Uterus (tissue), 4 donors: ENCODE data around the gene DENND2A. TPM values are rescaled to one million over a fixed set of nuclear protein-coding genes. Genes with fewer than 3 reads are reported as not detected.

Source experiments
- DNase-seq, 2 donors: peaks; one replicate each; pipeline ENCODE4 v3.0.0-alpha.2; 2019 to 2020
- H3K27ac ChIP-seq, 2 donors: fragments of 200-600 bp; sonication (generic); 1 replicate in 1 of 2; 2 replicates in 1 of 2; pipeline ENCODE4 v1.5.1; 2016 to 2018
- H3K27me3 ChIP-seq, 2 donors: fragments of 200-600 bp; sonication (generic); one replicate each; pipeline ENCODE4 v1.5.1; 2018 to 2019; ENCODE audit warnings: control low read depth in 1 of 2
- H3K36me3 ChIP-seq, 2 donors: fragments of 200-600 bp; sonication (generic); one replicate each; pipeline ENCODE4 v1.5.1; 2019; ENCODE audit warnings: control low read depth in 1 of 2
- H3K4me1 ChIP-seq, 2 donors: fragments of 200-600 bp; sonication (generic); one replicate each; pipeline ENCODE4 v1.5.1; 2018 to 2019; ENCODE audit warnings: control low read depth in 1 of 2
- H3K4me3 ChIP-seq, 2 donors: fragments of 200-600 bp; sonication (generic); 1 replicate in 1 of 2; 2 replicates in 1 of 2; pipeline ENCODE4 v1.5.1; 2018 to 2019; ENCODE audit warnings: mild to moderate bottlenecking in 1 of 2
- H3K9me3 ChIP-seq, 2 donors: fragments of 200-600 bp; sonication (generic); one replicate each; pipeline ENCODE4 v1.5.1; 2019; ENCODE audit warnings: control low read depth in 1 of 2
- POLR2A ChIP-seq, 2 donors: fragments of 450-650 bp; IDR thresholded peaks; one replicate each; pipeline ENCODE4 v1.6.1; 2016; ENCODE audit warnings: antibody characterized with exemption in 2 of 2, mild to moderate bottlenecking in 1 of 2, moderate library complexity in 1 of 2
- intact Hi-C: fragments of 100-400 bp; cut with DNase I; formaldehyde crosslinking; loops from one replicate; pipeline ENCODE4 v1.15.1; 2023; ENCODE audit warnings: low total_unique reads
- total RNA-seq, 4 donors: library from RNA; depleted of rRNA in 3 of 4; stranded (reverse); fragments of >200 nt in 3 of 4; gene quantifications; one replicate each; pipeline versions ENCODE4 v1.1.0 to v1.2.4, GENCODE V29; 2014 to 2023
- TF ChIP-seq, protein P1 (sequence below), 4 experiments: fragments of 200-600 bp in 2 of 4; fragments of 450-650 bp in 2 of 4; sonication (generic) in 2 of 4; IDR thresholded peaks; one replicate each; pipeline ENCODE4 v1.5.1; 2016 to 2019; ENCODE audit warnings: antibody characterized with exemption in 4 of 4, mild to moderate bottlenecking in 2 of 4, moderate library complexity in 1 of 4
- donor health status: DM: yes; HTN: yes; CAD: no.

Gene DENND2A
- total RNA-seq, 4 donors from 2014 or later, result 9.1 to 84.8 (median 35.5) TPM

- intact Hi-C loops, result no loop called here
- no peak for DNase-seq
- H3K9me3 ChIP-seq, result no peaks in the 10 kb centered on the region
- TF ChIP-seq, protein P1, sequence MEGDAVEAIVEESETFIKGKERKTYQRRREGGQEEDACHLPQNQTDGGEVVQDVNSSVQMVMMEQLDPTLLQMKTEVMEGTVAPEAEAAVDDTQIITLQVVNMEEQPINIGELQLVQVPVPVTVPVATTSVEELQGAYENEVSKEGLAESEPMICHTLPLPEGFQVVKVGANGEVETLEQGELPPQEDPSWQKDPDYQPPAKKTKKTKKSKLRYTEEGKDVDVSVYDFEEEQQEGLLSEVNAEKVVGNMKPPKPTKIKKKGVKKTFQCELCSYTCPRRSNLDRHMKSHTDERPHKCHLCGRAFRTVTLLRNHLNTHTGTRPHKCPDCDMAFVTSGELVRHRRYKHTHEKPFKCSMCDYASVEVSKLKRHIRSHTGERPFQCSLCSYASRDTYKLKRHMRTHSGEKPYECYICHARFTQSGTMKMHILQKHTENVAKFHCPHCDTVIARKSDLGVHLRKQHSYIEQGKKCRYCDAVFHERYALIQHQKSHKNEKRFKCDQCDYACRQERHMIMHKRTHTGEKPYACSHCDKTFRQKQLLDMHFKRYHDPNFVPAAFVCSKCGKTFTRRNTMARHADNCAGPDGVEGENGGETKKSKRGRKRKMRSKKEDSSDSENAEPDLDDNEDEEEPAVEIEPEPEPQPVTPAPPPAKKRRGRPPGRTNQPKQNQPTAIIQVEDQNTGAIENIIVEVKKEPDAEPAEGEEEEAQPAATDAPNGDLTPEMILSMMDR (IDR thresholded peaks at IDR 0.05), result no peak
- no peak for TF ChIP-seq POLR2A (IDR thresholded peaks at IDR 0.05)
- no peaks in the 10 kb centered on the region for H3K4me1 ChIP-seq
- H3K27ac ChIP-seq, result no peak overlapping the region
- H3K4me3 ChIP-seq, result no peak overlapping the region
- no peaks in the 10 kb centered on the region for H3K27me3 ChIP-seq
- H3K36me3 ChIP-seq, result no peaks in the 10 kb centered on the region
Measured at GRCh38 chr7:140675726-140676125, 35.1 kb upstream of the DENND2A start.

GRCh38 chr7:140674899-140675701 is 34.5 kb upstream of the DENND2A start:
- TF ChIP-seq, protein P1 (IDR thresholded peaks at IDR 0.05), result peak in 3 of 4 experiments; percentile 15 to 23 (median 21)
- TF ChIP-seq POLR2A (IDR thresholded peaks at IDR 0.05), result no peak
- Histone ChIP-seq H3K27me3 (no peaks in the 10 kb centered on the region), H3K27ac (no peak overlapping the region), H3K9me3 (no peaks in the 10 kb centered on the region), H3K36me3 (no peaks in the 10 kb centered on the region), H3K4me3 (no peak overlapping the region), H3K4me1 (no peaks in the 10 kb centered on the region)
- DNase-seq, result no peak
- intact Hi-C loops, result no loop called here

DNA sequence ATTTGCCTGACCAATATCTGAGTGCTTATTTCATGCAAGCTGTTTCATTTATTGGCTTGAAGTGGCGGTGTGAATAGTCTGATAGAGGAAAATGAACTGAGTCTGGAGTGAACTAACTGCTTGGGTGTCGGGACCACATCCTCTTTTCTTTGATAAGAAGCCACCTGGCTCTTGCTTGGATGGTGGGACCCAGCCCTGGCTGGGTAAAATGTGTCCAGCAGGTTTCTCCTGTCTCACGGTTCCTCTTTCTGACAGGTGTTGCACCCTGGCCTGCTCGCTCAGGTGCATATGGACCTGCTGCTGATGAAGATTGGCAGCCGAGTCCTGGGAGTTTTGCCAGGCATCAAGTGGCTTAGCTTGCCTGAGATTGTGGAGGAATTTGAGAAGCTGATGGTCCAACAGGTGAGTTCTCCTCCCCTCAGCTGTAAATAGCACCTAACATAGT is 33.8 kb upstream of the DENND2A start:
- Histone ChIP-seq H3K27ac (peak overlapping the region; percentile 79 to 88), H3K4me3 (peak overlapping the region in 1 of 2 donors; percentile 74), H3K36me3 (no peaks in the 10 kb centered on the region), H3K9me3 (no peaks in the 10 kb centered on the region), H3K4me1 (no peaks in the 10 kb centered on the region), H3K27me3 (no peaks in the 10 kb centered on the region)
- DNase-seq, result no peak
- intact Hi-C loops, result no loop called here
- no peak for TF ChIP-seq POLR2A (IDR thresholded peaks at IDR 0.05)
- TF ChIP-seq, protein P1 (IDR thresholded peaks at IDR 0.05), result no peak

DNA sequence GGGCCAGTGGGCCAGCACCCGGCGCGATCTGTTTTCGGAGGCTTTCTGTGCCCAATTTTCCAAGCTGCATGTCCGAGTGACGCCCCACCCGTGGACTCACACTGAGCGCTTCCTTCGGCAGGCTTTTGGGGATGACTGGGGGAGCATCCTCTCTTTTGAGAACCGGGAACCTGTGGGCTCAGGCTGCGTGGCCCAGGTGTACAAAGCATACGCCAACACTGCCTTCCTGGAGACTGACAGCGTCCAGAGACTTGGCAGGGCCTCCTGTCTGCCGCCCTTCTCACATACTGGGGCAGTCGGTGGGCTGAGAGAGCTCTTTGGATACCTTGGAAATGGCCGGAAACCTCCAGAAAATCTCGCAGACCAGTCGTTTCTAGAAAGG is 33.2 kb upstream of the DENND2A start:
- Histone ChIP-seq H3K4me1 (no peaks in the 10 kb centered on the region), H3K27ac (peak overlapping the region; percentile 79 to 88), H3K9me3 (no peaks in the 10 kb centered on the region), H3K27me3 (no peaks in the 10 kb centered on the region), H3K36me3 (no peaks in the 10 kb centered on the region), H3K4me3 (peak overlapping the region; percentile 61 to 74)
- intact Hi-C loops, result no loop called here
- no peak for DNase-seq
- TF ChIP-seq, protein P1 (IDR thresholded peaks at IDR 0.05), result no peak
- no peak for TF ChIP-seq POLR2A (IDR thresholded peaks at IDR 0.05)

DNA sequence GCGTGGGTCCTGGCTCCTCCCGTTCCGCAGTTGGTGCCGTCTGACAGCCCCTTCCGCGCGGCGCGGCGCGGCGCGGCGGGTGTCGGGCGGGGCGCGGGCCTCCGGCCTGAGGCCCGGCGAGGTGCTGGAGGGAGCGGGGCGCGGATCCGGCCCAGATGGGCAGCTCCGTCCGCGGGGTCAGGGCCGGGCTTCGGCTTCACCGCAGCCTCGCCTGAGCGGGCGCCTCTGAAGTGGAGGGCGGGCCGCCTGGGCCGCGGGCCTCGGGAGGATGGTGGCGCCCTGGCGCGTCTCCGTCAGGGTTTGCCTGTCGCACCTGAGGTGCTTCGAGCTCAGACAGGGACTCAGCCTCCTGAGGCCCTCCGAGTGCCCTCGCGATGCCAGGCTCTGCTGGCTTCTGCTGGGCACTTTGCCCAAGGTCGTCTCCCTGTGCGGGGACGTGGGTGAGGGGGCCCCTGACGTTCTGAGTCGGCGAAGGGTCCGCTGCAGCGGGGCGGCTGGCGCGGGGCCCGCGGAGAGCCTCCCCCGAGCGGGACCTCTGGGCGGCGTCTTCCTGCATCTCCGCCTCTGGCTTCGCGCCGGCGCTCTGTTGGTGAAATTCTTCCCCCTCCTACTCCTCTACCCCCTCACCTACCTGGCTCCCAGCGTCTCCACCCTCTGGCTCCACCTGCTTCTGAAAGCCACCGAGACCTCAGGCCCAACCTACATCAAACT is 32.6 kb upstream of the DENND2A start:
- peak overlapping the region; percentile 79 to 88 for H3K27ac ChIP-seq
- H3K9me3 ChIP-seq, result no peaks in the 10 kb centered on the region
- intact Hi-C loops, result no loop called here
- H3K27me3 ChIP-seq, result no peaks in the 10 kb centered on the region
- H3K4me3 ChIP-seq, result peak overlapping the region; percentile 61 to 74
- TF ChIP-seq POLR2A (IDR thresholded peaks at IDR 0.05), result peak in 1 of 2 donors; percentile 25
- TF ChIP-seq, protein P1 (IDR thresholded peaks at IDR 0.05), result no peak
- H3K36me3 ChIP-seq, result no peaks in the 10 kb centered on the region
- peak; percentile 48 to 60 for DNase-seq
- no peaks in the 10 kb centered on the region for H3K4me1 ChIP-seq
